Measurements from ENCODE around the gene SSBP3. TPM values are rescaled to one million over a fixed set of nuclear protein-coding genes. Genes with fewer than 3 reads are reported as not detected.

The SSBP3 gene
- total RNA-seq, 1 donor from 2014 or later = 7.8 TPM

DNA sequence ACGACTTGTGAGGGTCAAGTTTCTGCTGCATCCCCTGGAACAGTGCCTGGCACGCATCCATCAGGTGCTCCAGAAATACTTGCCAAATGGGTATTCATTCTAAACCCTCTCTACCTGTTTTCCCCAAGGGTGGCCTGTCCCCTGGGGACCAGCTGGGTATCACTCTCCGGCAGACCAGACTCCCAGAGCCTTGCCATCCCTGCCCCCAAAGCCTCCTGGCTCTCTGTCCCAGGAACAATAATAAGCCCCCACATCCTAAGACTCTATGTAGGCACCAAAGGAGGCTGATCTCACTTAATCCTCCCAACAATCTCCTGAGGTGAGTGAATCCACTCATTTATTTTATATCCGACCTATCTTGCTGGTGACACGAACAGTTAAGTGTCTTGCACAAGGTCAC is 109.5 kb downstream of the SSBP3 start:
- no peak overlapping the region for H3K4me3 ChIP-seq (ENCODE audit: low read depth, low read length)
- TF ChIP-seq, protein P1, sequence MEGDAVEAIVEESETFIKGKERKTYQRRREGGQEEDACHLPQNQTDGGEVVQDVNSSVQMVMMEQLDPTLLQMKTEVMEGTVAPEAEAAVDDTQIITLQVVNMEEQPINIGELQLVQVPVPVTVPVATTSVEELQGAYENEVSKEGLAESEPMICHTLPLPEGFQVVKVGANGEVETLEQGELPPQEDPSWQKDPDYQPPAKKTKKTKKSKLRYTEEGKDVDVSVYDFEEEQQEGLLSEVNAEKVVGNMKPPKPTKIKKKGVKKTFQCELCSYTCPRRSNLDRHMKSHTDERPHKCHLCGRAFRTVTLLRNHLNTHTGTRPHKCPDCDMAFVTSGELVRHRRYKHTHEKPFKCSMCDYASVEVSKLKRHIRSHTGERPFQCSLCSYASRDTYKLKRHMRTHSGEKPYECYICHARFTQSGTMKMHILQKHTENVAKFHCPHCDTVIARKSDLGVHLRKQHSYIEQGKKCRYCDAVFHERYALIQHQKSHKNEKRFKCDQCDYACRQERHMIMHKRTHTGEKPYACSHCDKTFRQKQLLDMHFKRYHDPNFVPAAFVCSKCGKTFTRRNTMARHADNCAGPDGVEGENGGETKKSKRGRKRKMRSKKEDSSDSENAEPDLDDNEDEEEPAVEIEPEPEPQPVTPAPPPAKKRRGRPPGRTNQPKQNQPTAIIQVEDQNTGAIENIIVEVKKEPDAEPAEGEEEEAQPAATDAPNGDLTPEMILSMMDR (conservative IDR thresholded peaks at IDR 0.05; ENCODE audit: low read depth, low read length) = no peak
- DNase-seq (ENCODE audit: low read depth) = no peak

DNA sequence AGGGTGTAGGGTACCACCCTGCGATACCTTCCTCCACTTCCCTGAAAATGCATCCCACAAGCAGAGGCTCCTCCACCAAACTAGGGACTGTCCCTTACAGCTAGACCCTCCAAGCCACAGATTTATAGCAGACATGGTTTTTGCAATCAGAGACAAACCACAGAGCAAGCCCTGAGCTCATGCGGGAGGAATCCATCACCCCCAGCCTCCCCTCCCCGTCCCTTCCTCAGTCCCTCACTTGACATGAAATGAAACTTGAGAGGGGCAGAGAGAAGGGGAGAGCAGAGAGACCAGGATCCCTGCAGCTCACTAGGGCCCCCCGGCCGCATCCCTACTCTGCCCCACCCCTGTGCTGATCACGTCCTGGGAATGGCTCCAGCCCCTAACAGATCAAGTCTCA is 111.3 kb downstream of the SSBP3 start:
- TF ChIP-seq, protein P1 (conservative IDR thresholded peaks at IDR 0.05; ENCODE audit: low read depth, low read length) = no peak
- no peak overlapping the region for H3K4me3 ChIP-seq (ENCODE audit: low read depth, low read length)
- no peak for DNase-seq (ENCODE audit: low read depth)

DNA sequence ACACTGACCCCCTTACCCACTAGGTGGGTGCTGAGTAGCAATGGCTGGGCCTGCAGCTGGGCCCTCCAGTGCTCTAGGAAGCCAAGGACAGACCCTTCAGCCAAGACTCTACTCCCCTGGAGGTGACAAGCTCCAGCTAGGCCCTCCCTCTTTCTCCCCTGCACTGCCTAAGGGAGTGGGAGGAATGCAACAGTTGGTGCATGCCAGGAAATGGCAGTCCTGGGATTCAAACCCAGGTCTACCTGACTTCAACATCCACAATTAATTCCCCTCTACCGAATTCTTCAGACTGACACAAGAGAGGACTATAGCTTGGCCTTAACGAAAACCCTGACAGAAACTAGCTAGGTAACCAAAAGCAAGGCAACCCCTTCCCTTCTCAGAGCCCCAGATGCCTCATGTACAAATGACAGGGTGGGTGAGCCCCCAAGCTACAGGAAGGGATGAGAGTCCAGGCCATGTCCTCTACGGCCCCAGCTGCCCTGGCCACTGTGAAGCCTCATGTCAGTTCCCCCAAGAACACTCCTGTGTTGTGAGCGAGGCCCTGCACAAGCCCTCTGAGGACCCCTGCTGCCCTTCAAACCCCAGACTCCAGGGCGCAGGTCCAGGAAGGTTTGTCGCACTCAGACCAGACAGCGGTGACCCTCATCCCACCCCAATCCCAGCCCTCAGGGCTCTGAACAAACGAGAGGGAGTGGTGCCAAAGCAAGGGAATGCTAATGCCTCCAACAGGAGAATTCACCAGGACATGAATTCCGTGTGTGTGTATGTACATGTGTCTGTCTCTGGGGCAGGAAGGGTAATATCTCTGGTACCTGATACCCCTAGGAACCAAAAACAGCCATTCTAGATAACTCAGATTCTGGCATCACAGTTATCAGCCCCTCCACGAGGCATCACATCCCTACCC is 113.9 kb downstream of the SSBP3 start:
- DNase-seq (ENCODE audit: low read depth) = no peak
- TF ChIP-seq, protein P1 (conservative IDR thresholded peaks at IDR 0.05; ENCODE audit: low read depth, low read length) = no peak
- no peak overlapping the region for H3K4me3 ChIP-seq (ENCODE audit: low read depth, low read length)

DNA sequence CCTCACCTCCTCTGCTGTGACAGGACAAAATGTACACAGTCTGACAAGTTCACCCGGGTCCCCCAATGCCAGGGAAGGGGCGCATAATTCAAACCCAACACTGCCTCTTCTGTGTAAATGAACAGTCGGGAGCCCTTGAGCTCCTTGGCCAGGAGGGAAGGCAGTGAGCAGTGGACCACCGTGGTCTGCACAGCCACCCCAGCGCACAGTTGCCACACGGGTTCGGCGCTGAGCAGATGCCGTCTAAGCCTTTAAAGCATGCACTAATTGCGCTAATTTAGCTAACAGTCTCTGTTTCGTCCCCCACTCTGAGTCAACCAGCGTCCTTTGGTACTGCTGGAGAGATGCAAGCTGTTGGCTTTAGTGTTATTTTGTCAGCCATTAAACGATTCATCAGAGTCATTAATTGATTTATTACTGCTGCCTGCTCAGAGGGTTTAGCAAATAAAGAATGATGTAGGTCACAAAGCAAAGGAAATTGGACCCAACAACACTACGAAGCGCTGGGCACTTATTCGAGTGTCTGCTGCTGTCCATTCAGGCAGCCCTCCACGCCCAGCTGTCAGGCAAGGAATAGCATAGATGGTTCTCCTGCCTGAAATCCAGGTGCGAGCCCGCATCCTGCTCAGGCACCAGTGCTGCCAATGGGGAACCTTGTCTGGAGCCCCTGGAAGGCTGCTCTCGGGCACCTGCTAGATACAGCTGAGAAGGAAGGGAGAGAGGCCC is 114.8 kb downstream of the SSBP3 start:
- TF ChIP-seq, protein P1 (conservative IDR thresholded peaks at IDR 0.05; ENCODE audit: low read depth, low read length) = no peak
- DNase-seq (ENCODE audit: low read depth) = no peak
- H3K4me3 ChIP-seq (ENCODE audit: low read depth, low read length) = no peak overlapping the region

DNA sequence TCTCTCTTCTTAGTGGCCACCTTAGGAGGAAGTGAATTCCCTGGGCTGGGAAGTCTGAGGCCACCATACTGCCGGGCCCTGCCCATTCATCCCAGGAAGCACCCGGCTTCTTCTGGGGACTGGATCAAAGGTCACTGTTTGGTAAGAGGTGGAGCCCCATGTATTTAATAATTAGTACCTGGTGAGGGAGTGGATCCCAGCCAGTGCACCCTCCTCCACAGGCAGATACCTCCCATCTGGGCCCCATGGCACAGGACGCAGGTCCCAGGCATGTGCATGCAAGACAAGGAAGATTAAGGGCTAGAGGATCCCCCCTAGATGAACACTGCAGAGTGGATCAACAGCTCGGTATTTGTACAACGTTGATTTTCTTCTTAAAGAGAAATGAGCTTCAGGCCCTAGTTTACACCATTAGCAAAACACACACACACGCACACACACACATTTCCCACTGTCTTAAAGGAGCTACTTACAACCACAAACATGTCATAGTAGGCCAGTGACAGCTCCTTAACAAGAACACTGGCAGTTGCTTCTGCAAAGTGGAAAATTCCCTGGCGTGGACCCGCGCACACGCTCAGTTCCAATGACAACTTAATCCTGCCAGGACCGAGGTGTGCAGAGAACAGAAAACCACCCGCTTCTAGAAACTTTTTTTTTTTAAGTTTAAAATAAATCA is 115.5 kb downstream of the SSBP3 start:
- no peak for DNase-seq (ENCODE audit: low read depth)
- no peak overlapping the region for H3K4me3 ChIP-seq (ENCODE audit: low read depth, low read length)
- TF ChIP-seq, protein P1 (conservative IDR thresholded peaks at IDR 0.05; ENCODE audit: low read depth, low read length) = no peak

DNA sequence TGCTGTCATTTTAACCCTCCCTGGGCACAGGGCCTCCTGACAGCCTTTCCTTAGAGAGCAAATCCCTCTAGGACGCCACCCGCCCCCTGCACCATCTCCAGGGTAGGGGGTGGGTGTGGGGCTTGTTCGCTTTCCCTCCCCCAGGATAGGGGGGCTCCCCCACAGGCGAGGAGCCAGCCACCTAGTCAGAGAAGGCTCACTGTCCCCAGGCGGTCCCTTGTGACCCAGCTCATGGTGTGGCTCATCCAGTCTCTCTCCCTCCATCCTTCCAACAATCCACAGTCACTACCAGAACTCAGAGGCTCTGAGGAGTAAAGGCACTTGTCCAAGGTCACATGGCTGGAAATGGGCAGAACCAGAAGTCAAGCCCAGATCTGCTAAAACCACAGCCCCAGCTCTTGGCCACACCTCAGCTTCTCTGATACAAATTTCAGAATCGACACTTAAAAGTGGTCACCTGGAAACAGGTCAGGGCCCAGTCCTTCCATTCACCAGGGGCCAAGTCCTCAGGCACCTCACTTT is 116.4 kb downstream of the SSBP3 start:
- DNase-seq (ENCODE audit: low read depth) = no peak
- H3K4me3 ChIP-seq (ENCODE audit: low read depth, low read length) = no peak overlapping the region
- TF ChIP-seq, protein P1 (conservative IDR thresholded peaks at IDR 0.05; ENCODE audit: low read depth, low read length) = no peak

Measured in epithelial cell of proximal tubule (primary cell).